Cardiac muscle cell (in vitro differentiated cells and primary cell): ENCODE results near the gene ITGA3. TPM values are rescaled to one million over a fixed set of nuclear protein-coding genes. Genes with fewer than 3 reads are reported as not detected.

ENCODE experiments used
- DNase-seq, 2 donors: peaks; one replicate each; pipeline versions ENCODE4 v3.0.0 to v3.0.0-alpha.2; 2010 to 2017; ENCODE audit warnings: low read depth in 1 of 2, low spot score in 1 of 2
- H3K27ac ChIP-seq: fragments of 200-600 bp; sonication (generic); 2 replicates; pipeline ENCODE4 v1.5.1; 2016
- H3K27me3 ChIP-seq: fragments of 200-600 bp; sonication (generic); 2 replicates; pipeline ENCODE4 v1.6.0; 2016; ENCODE audit warnings: control low read depth
- H3K36me3 ChIP-seq: fragments of 200-600 bp; sonication (generic); 2 replicates; pipeline ENCODE4 v1.5.1; 2016; ENCODE audit warnings: control low read depth
- H3K4me1 ChIP-seq: fragments of 200-600 bp; sonication (generic); 2 replicates; pipeline ENCODE4 v1.8.1; 2017; ENCODE audit warnings: low read depth, mild to moderate bottlenecking, mixed run types
- H3K4me3 ChIP-seq: fragments of 200-600 bp; sonication (generic); 2 replicates; pipeline ENCODE4 v1.5.1; 2016; ENCODE audit warnings: mild to moderate bottlenecking
- H3K9me3 ChIP-seq: fragments of 200-600 bp; sonication (generic); 2 replicates; pipeline ENCODE4 v1.5.1; 2017; ENCODE audit warnings: low read depth, mild to moderate bottlenecking, control low read depth
- CTCF ChIP-seq: IDR thresholded peaks from 2 replicates; pipeline ENCODE4 v1.5.1; 2012; ENCODE audit warnings: low read depth, mild to moderate bottlenecking, low read length
- polyA plus RNA-seq: library from polyadenylated mRNA; unstranded; fragments of >200 nt; fragmentation: Nextera tagmentation; extraction: Ambion mirVana; gene quantifications from 2 replicates; pipeline ENCODE4 v1.2.1, GENCODE V29; 2016
- total RNA-seq: library from RNA; depleted of rRNA; stranded (reverse); fragments of >200 nt; gene quantifications from 2 replicates; pipeline ENCODE4 v1.2.3, GENCODE V29; 2016

The ITGA3 gene
- total and polyA plus RNA-seq, 2 experiments from 2014 or later: 20.5 to 41.9 TPM

GRCh38 chr17:50079334-50080095, 23.6 kb downstream of the ITGA3 start:
- no peak for DNase-seq
- peak; percentile 57 for TF ChIP-seq CTCF
- peaks cover 5% of the 10 kb centered on the region for H3K36me3 ChIP-seq
- no peaks in the 10 kb centered on the region for H3K27me3 ChIP-seq
- no peak overlapping the region for H3K27ac ChIP-seq
- H3K9me3 ChIP-seq: no peaks in the 10 kb centered on the region
- no peak overlapping the region for H3K4me3 ChIP-seq
- no peaks in the 10 kb centered on the region for H3K4me1 ChIP-seq

- H3K4me1 ChIP-seq: no peaks in the 10 kb centered on the region
- no peak overlapping the region for H3K27ac ChIP-seq
- H3K36me3 ChIP-seq: peaks cover 5% of the 10 kb centered on the region
- no peaks in the 10 kb centered on the region for H3K27me3 ChIP-seq
- no peak for DNase-seq
- no peaks in the 10 kb centered on the region for H3K9me3 ChIP-seq
- no peak for TF ChIP-seq CTCF
- H3K4me3 ChIP-seq: no peak overlapping the region
These were observed 24.2 kb downstream of the ITGA3 start for GRCh38 chr17:50080096-50080480.

GRCh38 chr17:50080827-50081226, 24.9 kb downstream of the ITGA3 start:
- Histone ChIP-seq H3K27me3 (no peaks in the 10 kb centered on the region), H3K36me3 (peaks cover 5% of the 10 kb centered on the region), H3K27ac (no peak overlapping the region), H3K4me3 (no peak overlapping the region), H3K4me1 (no peaks in the 10 kb centered on the region), H3K9me3 (no peaks in the 10 kb centered on the region)
- no peak for TF ChIP-seq CTCF
- no peak for DNase-seq

- Histone ChIP-seq H3K4me1 (no peaks in the 10 kb centered on the region), H3K4me3 (no peak overlapping the region), H3K27me3 (no peaks in the 10 kb centered on the region), H3K27ac (no peak overlapping the region), H3K36me3 (peaks cover 5% of the 10 kb centered on the region), H3K9me3 (no peaks in the 10 kb centered on the region)
- DNase-seq: no peak
- TF ChIP-seq CTCF: no peak
These were observed 25.8 kb downstream of the ITGA3 start for GRCh38 chr17:50081757-50082156.

GRCh38 chr17:50087246-50087911, 31.5 kb downstream of the ITGA3 start:
- no peaks in the 10 kb centered on the region for H3K36me3 ChIP-seq
- H3K4me1 ChIP-seq: no peaks in the 10 kb centered on the region
- TF ChIP-seq CTCF: peak; percentile 96

More at GRCh38 chr17:50087246-50087911, 31.5 kb downstream of the ITGA3 start:
- H3K4me3 ChIP-seq: no peak overlapping the region
- peak; percentile 68 to 83 for DNase-seq
- no peaks in the 10 kb centered on the region for H3K9me3 ChIP-seq
- H3K27me3 ChIP-seq: no peaks in the 10 kb centered on the region
- no peak overlapping the region for H3K27ac ChIP-seq
